Stomach (tissue), 4 donors: ENCODE data around the gene FNDC3B.

Experiments used
- CTCF ChIP-seq, 7 experiments: fragments of 450-650 bp in 4 of 7; fragments of 200-600 bp in 3 of 7; sonication (generic) in 3 of 7; IDR thresholded peaks; one replicate each; pipeline ENCODE4 v1.5.1; 2016 to 2019; ENCODE audit warnings: antibody characterized with exemption in 7 of 7, control low read depth in 2 of 7, mild to moderate bottlenecking in 1 of 7
- EP300 ChIP-seq: sonication (generic); formaldehyde crosslinking; IDR thresholded peaks from one replicate; pipeline ENCODE4 v1.6.1; 2017; ENCODE audit warnings: antibody characterized with exemption
- POLR2A ChIP-seq, 4 donors: fragments of 450-650 bp; IDR thresholded peaks; one replicate each; pipeline ENCODE4 v1.6.1; 2016; ENCODE audit warnings: antibody characterized with exemption in 4 of 4, control low read depth in 2 of 4, mild to moderate bottlenecking in 1 of 4, moderate library complexity in 1 of 4
- POLR2AphosphoS5 ChIP-seq, 3 donors: sonication (generic); formaldehyde crosslinking; IDR thresholded peaks; one replicate each; pipeline ENCODE4 v1.6.1; 2016; ENCODE audit warnings: antibody characterized with exemption in 3 of 3

- TF ChIP-seq POLR2A (IDR thresholded peaks at IDR 0.05) (no peak), CTCF (IDR thresholded peaks at IDR 0.05) (no peak), POLR2AphosphoS5 (IDR thresholded peaks at IDR 0.05) (no peak), EP300 (no peak)
These were observed 271.0 kb downstream of the FNDC3B start for GRCh38 chr3:172310428-172310760.
